H1 (cell line): ENCODE data around the gene SHLD2. TPM values are rescaled to one million over a fixed set of nuclear protein-coding genes. Genes with fewer than 3 reads are reported as not detected.

Source experiments
- EP300 ChIP-seq, 2 experiments: IDR thresholded peaks; 1 replicate in 1 of 2; 2 replicates in 1 of 2; pipeline ENCODE4 v1.6.1; 2011 to 2012; ENCODE audit warnings: low read depth in 2 of 2, low read length in 2 of 2, mild to moderate bottlenecking in 2 of 2, borderline replicate concordance in 1 of 2, inconsistent platforms in 1 of 2, moderate library complexity in 1 of 2
- JUND ChIP-seq: IDR thresholded peaks from 2 replicates; pipeline ENCODE4 v1.6.1; 2011; ENCODE audit warnings: mild to moderate bottlenecking, improper control_type of control experiment, low read length
- KDM5A ChIP-seq: fragments of 200-600 bp; IDR thresholded peaks from 2 replicates; pipeline ENCODE4 v1.7.1; 2012; ENCODE audit warnings: mild to moderate bottlenecking, low read length, inconsistent platforms, mixed read lengths
- MAFK ChIP-seq: IDR thresholded peaks from 2 replicates; pipeline ENCODE4 v1.6.1; 2012; ENCODE audit warnings: low read depth, mild to moderate bottlenecking, improper control_type of control experiment, low read length
- RAD21 ChIP-seq, 2 experiments: IDR thresholded peaks in 1 of 2; conservative IDR thresholded peaks in 1 of 2; 2 replicates each; pipeline ENCODE4 v1.6.1; 2011; ENCODE audit warnings: low read depth in 2 of 2, low read length in 2 of 2, improper control_type of control experiment in 1 of 2, inconsistent platforms in 1 of 2, mild to moderate bottlenecking in 1 of 2, moderate library complexity in 1 of 2
- RBBP5 ChIP-seq: IDR thresholded peaks from 2 replicates; pipeline ENCODE4 v1.7.1; 2012; ENCODE audit warnings: low read depth, mild to moderate bottlenecking, inconsistent platforms, low read length, moderate library complexity, borderline replicate concordance
- RFX5 ChIP-seq: IDR thresholded peaks from 2 replicates; pipeline ENCODE4 v1.6.1; 2011; ENCODE audit warnings: low read depth, low read length, improper control_type of control experiment, borderline replicate concordance
- RNF2 ChIP-seq: fragments of 200-900, 300-1000 bp; sonication (generic); IDR thresholded peaks from 2 replicates; pipeline ENCODE4 v1.7.1; 2016; ENCODE audit warnings: borderline replicate concordance, low read depth, mild to moderate bottlenecking, antibody characterized with exemption, low read length; ENCODE audit not compliant: poor library complexity, severe bottlenecking; ENCODE audit errors: missing control alignments
- SAP30 ChIP-seq: fragments of 300-600 bp; sonication (generic); IDR thresholded peaks from 2 replicates; pipeline ENCODE4 v1.7.1; 2012; ENCODE audit warnings: low read length, moderate library complexity, mild to moderate bottlenecking, inconsistent platforms; ENCODE audit not compliant: insufficient read depth, insufficient replicate concordance
- SIN3A ChIP-seq, 2 experiments: IDR thresholded peaks in 1 of 2; conservative IDR thresholded peaks in 1 of 2; 2 replicates each; pipeline ENCODE4 v1.6.1; 2011 to 2012; ENCODE audit warnings: low read length in 2 of 2, improper control_type of control experiment in 1 of 2, low read depth in 1 of 2, mild to moderate bottlenecking in 1 of 2
- SIRT6 ChIP-seq: IDR thresholded peaks from one replicate; pipeline ENCODE4 v1.7.1; 2012; ENCODE audit warnings: low read length, inconsistent platforms
- SP2 ChIP-seq: IDR thresholded peaks from 2 replicates; pipeline ENCODE4 v1.6.1; 2012; ENCODE audit warnings: mild to moderate bottlenecking, low read length, inconsistent platforms
- SRF ChIP-seq: IDR thresholded peaks from 2 replicates; pipeline ENCODE4 v1.6.1; 2011; ENCODE audit warnings: mild to moderate bottlenecking, low read depth, low read length, moderate library complexity
- TAF7 ChIP-seq: optimal IDR thresholded peaks from 2 replicates; pipeline ENCODE3; 2011; ENCODE audit warnings: low read depth, mild to moderate bottlenecking, inconsistent platforms, low read length, moderate library complexity, borderline replicate concordance
- TBP ChIP-seq: IDR thresholded peaks from 2 replicates; pipeline ENCODE4 v1.6.1; 2011; ENCODE audit warnings: low read depth, low read length, improper control_type of control experiment
- TCF12 ChIP-seq: IDR thresholded peaks from 2 replicates; pipeline ENCODE4 v1.6.1; 2011; ENCODE audit warnings: low read depth, mild to moderate bottlenecking, low read length
- polyA plus RNA-seq, 7 experiments: library from polyadenylated mRNA; depleted of rRNA in 3 of 7; stranded (reverse) in 5 of 7; unstranded in 2 of 7; fragments of >200 nt in 5 of 7; fragments of 200-250 nt in 2 of 7; gene quantifications; 1 replicate in 5 of 7; 2 replicates in 1 of 7; 4 replicates in 1 of 7; pipeline versions ENCODE4 v1.2.1 to v1.2.3, GENCODE V29; 2011 to 2013; ENCODE audit warnings: missing spikeins in 2 of 7, mixed read lengths in 2 of 7
- total RNA-seq: library from RNA; stranded (reverse); fragmentation: NEBNext Ultra II Directional; extraction: Animal tissue kit (Norgen Biotek cat#: 25700); gene quantifications from 2 replicates; pipeline ENCODE4 v1.2.1, GENCODE V29; 2021
- TF ChIP-seq, protein P1 (sequence below), 3 experiments: IDR thresholded peaks; 1 replicate in 2 of 3; 2 replicates in 1 of 3; pipeline versions ENCODE4 v1.5.1 to v1.6.1; 2011; ENCODE audit warnings: low read length in 3 of 3, mild to moderate bottlenecking in 3 of 3, inconsistent platforms in 2 of 3, low read depth in 1 of 3, moderate library complexity in 1 of 3; ENCODE audit not compliant: insufficient read depth in 1 of 3; ENCODE audit errors: control extremely low read depth in 1 of 3
- TF ChIP-seq, protein P2 (sequence below): IDR thresholded peaks from 2 replicates; pipeline ENCODE4 v1.6.1; 2011; ENCODE audit warnings: low read depth, mild to moderate bottlenecking, low read length; ENCODE audit not compliant: insufficient read depth

Gene SHLD2
- total and polyA plus RNA-seq, 2 of the 8 experiments (the other 6 are each of a cell fraction or from before 2014, with no cell fraction given), result 7.9 to 32.4 TPM

DNA sequence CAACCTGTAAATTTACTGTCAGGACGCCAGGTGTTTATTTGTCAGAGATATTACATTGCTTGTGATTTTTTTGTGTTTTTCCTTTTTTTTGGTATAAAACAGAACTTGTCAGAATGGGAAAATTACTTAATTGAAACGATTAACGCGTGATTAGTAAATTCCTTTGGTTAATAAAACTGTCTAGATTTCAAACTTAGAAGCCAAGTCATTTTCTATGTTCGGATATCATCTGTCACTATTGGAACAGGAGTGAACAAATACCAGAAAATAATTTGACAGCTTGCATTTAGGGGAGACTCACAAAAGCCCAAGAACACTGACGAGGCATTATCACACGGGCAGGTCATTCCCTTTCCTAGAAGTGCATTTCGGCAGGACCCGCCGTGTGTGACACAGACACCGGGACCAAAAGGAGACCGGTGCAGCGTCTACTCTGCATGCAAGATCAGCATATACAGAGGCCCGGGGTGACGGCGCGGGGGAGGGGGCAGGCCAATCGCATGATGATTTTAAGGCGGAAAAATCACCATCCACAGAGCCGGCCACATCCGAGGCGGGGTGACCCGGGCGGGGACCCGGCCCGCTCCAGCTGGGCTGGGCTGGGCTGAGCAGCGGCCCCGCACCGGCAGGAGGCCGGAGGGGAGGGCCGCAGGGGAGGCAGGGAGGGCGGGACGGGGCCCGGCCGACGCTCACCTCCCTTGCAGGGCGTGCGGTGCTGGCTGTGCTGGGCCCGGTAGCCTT lies 1.2 kb upstream of the SHLD2 start (continued):
- no peak for TF ChIP-seq RFX5
- TF ChIP-seq TAF7, result no peak
- TF ChIP-seq TCF12, result no peak
- TF ChIP-seq MAFK, result no peak
- TF ChIP-seq SIN3A (conservative IDR thresholded peaks at IDR 0.05 in 1 of 2, IDR thresholded peaks at IDR 0.05 in 1 of 2; ENCODE audit: low read depth in 1 of 2, low read length in 2 of 2), result peak; percentile 35 to 64; a peak in 2 of 4 replicates
- TF ChIP-seq EP300 (IDR thresholded peaks at IDR 0.05; ENCODE audit: borderline replicate concordance in 1 of 2, low read depth in 2 of 2, low read length in 2 of 2), result no peak
- TF ChIP-seq SIRT6, result no peak
- TF ChIP-seq KDM5A, result no peak
- peak; percentile 33; the same call in 1 of the 2 replicates for TF ChIP-seq RBBP5
- TF ChIP-seq SAP30, result peak; percentile 73
- no peak for TF ChIP-seq RNF2
- TF ChIP-seq TBP, result no peak; the same call in 1 of the 2 replicates
- TF ChIP-seq, protein P1, sequence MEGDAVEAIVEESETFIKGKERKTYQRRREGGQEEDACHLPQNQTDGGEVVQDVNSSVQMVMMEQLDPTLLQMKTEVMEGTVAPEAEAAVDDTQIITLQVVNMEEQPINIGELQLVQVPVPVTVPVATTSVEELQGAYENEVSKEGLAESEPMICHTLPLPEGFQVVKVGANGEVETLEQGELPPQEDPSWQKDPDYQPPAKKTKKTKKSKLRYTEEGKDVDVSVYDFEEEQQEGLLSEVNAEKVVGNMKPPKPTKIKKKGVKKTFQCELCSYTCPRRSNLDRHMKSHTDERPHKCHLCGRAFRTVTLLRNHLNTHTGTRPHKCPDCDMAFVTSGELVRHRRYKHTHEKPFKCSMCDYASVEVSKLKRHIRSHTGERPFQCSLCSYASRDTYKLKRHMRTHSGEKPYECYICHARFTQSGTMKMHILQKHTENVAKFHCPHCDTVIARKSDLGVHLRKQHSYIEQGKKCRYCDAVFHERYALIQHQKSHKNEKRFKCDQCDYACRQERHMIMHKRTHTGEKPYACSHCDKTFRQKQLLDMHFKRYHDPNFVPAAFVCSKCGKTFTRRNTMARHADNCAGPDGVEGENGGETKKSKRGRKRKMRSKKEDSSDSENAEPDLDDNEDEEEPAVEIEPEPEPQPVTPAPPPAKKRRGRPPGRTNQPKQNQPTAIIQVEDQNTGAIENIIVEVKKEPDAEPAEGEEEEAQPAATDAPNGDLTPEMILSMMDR (IDR thresholded peaks at IDR 0.05; ENCODE audit: control extremely low read depth in 1 of 3, insufficient read depth in 1 of 3, low read depth in 1 of 3, low read length in 3 of 3), result no peak
- TF ChIP-seq, protein P2, sequence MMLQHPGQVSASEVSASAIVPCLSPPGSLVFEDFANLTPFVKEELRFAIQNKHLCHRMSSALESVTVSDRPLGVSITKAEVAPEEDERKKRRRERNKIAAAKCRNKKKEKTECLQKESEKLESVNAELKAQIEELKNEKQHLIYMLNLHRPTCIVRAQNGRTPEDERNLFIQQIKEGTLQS, result no peak
- TF ChIP-seq RAD21 (IDR thresholded peaks at IDR 0.05 in 1 of 2, conservative IDR thresholded peaks at IDR 0.05 in 1 of 2; ENCODE audit: low read depth in 2 of 2, low read length in 2 of 2), result no peak
- TF ChIP-seq JUND, result no peak
- TF ChIP-seq SP2, result no peak
- no peak for TF ChIP-seq SRF
